HFF-Myc (cell line): ENCODE measurements around the gene CTRB1.
A peak's percentile ranks its signal among the peaks of the same experiment; 100 is the strongest.

Source experiments
- DNase-seq: peaks from one replicate; pipeline ENCODE4 v3.0.0-alpha.2; 2011; ENCODE audit warnings: low read depth; ENCODE audit errors: extremely low read depth
- H3K4me3 ChIP-seq: replicated peaks from 2 replicates; pipeline ENCODE4 v1.5.1; 2011; ENCODE audit warnings: low read depth, mild to moderate bottlenecking, control low read depth, low read length
- TF ChIP-seq, protein P1 (sequence below): IDR thresholded peaks from 2 replicates; pipeline ENCODE4 v1.5.1; 2012; ENCODE audit warnings: mild to moderate bottlenecking, low read depth, low read length, control low read depth; ENCODE audit errors: missing control alignments

Gene CTRB1

DNA sequence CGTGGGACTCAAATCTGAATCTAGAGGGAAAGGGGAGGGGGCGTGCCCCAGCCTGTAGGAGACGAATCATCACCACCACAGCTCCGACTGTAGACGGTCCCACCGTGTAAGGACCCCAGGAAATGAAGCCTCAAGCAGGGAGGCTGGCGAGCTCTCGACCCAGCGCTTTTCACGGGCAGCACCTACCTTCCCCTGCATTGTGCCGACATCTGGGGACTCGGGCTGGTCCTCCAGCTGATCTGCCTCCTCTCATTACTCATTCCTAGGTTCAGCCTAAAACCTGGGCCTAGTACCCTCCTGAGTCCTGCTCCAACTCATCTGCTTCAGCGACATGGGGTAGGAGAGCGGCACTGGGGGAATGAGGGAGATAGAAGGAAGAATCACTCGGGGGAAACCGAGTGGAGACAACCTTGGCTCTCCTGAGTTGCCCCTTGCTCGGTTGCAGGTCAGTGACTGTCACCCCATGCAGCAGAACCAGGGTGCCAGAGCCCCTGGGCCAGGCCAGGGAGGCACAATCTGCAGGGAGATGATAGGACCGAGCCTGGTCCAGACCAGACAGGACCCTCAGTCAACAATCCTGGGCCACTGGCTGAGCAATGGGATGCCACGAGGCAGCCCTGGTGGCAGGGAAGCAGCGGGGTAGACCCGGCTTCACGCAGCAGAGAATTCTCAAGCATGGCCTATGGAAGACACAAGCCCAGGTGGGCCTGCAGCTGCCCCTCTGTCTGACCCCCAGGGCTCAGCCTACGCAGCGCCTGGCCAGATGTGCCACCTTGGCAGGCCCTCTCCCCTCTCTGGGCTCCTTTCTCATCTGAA lies 33.5 kb downstream of the CTRB1 start:
- H3K4me3 ChIP-seq, result peak overlapping the region; percentile 30
- TF ChIP-seq, protein P1, sequence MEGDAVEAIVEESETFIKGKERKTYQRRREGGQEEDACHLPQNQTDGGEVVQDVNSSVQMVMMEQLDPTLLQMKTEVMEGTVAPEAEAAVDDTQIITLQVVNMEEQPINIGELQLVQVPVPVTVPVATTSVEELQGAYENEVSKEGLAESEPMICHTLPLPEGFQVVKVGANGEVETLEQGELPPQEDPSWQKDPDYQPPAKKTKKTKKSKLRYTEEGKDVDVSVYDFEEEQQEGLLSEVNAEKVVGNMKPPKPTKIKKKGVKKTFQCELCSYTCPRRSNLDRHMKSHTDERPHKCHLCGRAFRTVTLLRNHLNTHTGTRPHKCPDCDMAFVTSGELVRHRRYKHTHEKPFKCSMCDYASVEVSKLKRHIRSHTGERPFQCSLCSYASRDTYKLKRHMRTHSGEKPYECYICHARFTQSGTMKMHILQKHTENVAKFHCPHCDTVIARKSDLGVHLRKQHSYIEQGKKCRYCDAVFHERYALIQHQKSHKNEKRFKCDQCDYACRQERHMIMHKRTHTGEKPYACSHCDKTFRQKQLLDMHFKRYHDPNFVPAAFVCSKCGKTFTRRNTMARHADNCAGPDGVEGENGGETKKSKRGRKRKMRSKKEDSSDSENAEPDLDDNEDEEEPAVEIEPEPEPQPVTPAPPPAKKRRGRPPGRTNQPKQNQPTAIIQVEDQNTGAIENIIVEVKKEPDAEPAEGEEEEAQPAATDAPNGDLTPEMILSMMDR, result no peak
- DNase-seq, result no peak

DNA sequence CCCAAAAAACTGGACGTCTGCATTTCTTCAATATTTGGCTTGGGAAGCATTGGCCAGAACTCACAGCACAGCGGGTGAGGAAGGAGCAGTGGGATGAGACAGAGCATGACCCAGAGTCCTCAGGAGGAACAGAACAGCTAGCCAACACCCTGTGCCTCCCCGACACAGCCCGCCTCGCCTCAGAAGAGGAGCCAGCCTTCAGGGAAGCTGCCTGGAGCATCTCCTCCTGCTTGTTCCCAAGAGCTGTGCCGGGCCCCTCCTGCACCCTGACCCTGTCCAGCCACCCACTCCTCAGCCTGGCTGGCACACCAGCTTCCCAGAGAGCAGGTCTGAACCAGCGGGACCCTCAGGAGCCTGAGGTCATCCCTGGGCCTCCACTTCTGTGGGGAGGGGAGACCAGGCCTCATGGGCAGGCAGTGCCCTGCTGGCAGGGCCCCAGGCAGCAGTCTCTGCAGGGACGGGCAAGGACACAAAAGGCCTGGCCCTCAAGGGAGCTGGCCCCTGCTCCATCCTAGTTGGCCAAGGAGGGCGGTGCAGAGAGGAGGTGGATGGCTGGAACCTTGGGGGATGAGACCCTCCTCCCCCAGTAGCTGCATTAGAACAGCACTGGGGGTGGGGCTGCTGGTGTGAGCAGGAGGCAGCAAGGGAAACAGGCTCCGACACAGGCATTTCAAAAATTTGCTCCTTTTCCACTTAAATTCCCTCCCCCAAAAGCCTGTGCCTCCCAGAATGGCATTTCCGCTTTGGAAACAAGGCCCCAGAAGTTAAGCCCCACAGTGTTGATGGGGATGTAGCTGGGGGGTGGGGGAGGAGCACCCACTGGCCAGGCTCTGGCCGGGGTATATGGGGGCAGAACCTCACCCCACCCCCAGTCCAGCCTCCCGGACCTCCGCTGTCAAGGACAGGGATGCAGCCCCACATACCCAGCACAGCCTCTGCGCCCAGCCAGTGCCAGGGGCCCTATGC lies 34.4 kb downstream of the CTRB1 start:
- DNase-seq, result no peak
- H3K4me3 ChIP-seq, result peak overlapping the region; percentile 29

DNA sequence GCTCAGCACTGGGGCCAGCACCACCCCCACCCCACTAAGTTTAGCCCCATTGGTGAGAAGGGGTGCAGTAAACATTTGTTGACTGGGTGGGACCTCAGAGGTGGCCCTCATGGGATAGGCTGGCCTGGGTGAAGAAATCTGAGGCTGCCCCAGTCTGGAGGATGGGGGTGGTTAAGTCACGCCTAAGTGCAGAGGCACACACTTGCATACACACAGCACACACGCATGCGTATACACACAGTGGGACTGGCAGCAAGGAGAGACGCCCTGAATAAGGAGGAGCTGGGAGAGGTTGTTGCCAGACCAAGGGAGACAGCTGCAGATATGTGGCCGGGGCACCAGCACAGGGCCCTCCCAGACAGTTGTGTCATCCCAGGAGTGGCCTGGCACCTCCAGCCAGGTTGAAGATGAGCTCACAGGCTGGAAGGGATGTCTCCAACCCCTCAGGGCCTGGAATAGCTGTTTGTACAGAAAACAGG lies 35.6 kb downstream of the CTRB1 start:
- peak; percentile 77 for DNase-seq
- TF ChIP-seq, protein P1, result no peak
- no peak overlapping the region for H3K4me3 ChIP-seq

More for the DNA sequence above, 34.4 kb downstream of the CTRB1 start:
- TF ChIP-seq, protein P1, result no peak

DNA sequence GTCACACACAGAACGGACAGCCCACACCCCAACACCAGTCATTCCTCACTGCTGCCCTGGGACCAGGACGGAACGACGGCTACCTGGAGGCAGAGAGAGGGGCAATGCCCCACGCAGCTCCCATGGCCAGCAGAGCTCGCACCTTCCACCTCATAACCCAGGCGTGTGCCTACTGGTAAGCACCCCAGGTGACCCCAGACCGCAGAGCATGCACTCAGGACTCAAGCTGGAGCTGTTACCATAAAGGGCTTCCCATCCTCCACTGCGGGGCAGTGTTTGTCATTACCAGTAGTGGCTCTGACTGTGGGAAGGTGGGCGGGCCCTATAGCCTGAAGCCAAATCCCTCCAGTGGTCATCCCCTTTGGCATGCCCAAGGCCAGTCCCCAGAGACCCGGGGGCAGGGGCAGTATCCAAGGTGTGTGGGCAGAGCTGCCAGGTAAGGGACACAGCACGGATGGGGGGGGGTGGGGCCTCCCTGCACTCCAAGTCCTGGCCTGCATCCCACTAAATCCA lies 37.3 kb downstream of the CTRB1 start:
- no peak overlapping the region for H3K4me3 ChIP-seq
- TF ChIP-seq, protein P1, result no peak

DNA sequence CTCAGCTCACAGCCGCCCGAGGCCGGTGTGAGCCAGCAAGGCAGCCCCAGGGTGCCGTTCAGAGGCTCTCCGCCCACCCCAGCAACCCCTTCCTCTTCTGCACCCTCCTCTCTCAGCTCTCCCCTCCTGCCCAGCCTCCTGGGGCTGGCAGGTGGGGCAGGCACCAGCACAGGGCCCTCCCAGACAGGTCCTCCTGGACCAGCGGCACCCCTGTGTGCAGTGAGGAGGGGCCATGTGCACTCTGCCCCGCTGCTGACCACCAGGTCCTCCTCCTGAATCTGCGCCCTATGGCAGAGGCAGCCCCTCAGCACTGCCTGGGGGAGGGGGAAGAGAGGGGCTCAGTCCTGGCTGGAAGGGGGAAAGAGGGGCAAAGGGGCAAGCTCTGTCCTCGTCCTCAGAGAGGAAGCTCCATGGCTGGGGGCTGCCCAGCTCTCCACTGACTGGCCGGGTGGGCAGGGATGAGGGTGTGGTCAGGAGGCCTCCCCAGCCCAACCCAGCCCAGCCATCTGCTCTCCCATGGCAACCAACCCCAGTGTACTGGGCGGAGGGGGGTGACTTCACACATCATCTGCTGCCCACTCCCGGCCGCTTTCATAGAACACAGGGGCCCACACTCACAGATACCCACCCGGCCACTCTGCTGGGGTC lies 38.0 kb downstream of the CTRB1 start:
- no peak for DNase-seq
- H3K4me3 ChIP-seq, result 0 out of 2 replicates have a peak overlapping the region, but pooled peaks have one; percentile 6
- TF ChIP-seq, protein P1, result no peak

More for the DNA sequence above, 37.3 kb downstream of the CTRB1 start:
- no peak for DNase-seq
